Activated gamma-delta T cell treated with anti-CD3 and anti-CD28 coated beads, Interleukin-2, amount 50 U/mL, for 16 hours (primary cell): ENCODE results near the gene PRDM4.
"Not testable (repeated sequence)": the region's sequence is repeated elsewhere in the genome, so short reads cannot be mapped to it uniquely, and the experiment has no call there.

Experiments used
- DNase-seq: peaks from one replicate; pipeline ENCODE4 v3.0.0-alpha.2; 2020; ENCODE audit warnings: low read depth

The PRDM4 gene

GRCh38 chr12:107774349-107775029, 13.6 kb upstream of the PRDM4 start, which contains the start of gene ASCL4:
Gene ASCL4, plus strand, starts transcription at chr12:107774704. Its CDS starts 515 bp downstream, at chr12:107775219.
- no peak for DNase-seq

GRCh38 chr12:107767466-107767865, 6.5 kb upstream of the PRDM4 start:
- no peak for DNase-seq

DNA sequence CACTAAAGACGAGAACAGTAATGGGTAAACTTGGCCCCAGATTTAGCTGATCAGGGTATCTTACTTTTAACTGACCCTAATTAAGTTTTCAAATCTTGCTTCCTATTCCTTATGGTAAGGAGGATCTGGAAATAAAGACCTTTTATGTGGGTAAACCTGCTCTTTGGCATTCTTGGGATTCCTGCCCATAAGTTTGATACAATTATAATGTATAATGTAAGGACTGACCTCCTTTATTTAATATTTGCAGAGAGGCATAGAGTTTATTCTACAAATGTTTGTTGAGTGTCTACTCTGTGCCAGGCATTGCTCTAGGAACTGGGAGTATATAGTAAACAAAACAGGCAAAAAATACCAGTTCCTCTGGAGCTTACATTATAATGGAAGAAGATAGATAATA, 4.4 kb upstream of the PRDM4 start:
- DNase-seq = no peak

DNA sequence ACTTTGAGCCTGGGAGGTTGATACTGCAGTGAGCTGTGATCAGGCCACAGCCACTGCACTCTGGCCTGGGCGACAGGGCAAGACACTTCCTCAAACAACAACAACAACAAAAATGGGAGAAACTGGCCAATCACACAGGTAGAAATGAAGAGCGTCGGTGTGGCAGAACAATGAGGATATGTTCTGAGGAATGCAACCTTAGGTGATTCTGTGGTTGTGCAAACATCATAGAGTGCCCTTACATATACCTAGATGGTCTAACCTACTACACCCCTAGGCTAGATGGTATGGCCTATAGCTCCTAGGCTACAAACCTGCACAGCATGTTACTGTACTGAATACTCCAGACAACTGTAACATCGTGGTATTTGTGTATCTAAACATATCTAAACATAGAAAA, 3.7 kb upstream of the PRDM4 start:
- DNase-seq = no peak

GRCh38 chr12:107762874-107763273, 1.9 kb upstream of the PRDM4 start:
- no peak for DNase-seq

DNA sequence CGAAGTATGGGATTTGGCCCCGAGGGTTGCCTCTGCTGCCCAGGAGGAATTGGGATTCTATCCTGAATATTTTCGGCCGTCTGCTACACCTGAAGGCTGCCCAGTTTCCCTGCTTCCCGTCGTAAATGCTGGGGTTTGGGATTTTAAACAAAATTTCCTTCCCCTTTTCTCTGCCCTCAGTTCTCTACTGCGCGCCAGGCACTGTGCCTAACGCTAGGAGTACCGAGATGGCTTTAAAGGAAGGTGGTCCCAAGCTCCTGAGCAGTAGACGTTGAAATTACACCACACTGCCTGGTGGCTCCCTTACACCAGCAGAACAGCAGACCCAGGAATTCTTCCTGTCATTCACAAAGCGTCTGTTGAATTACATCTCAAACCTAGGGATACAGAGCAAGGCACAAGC, 566 bp upstream of the PRDM4 start:
- DNase-seq = no peak

GRCh38 chr12:107760207-107760808, 629 bp downstream of the PRDM4 start:
- no peak for DNase-seq

DNA sequence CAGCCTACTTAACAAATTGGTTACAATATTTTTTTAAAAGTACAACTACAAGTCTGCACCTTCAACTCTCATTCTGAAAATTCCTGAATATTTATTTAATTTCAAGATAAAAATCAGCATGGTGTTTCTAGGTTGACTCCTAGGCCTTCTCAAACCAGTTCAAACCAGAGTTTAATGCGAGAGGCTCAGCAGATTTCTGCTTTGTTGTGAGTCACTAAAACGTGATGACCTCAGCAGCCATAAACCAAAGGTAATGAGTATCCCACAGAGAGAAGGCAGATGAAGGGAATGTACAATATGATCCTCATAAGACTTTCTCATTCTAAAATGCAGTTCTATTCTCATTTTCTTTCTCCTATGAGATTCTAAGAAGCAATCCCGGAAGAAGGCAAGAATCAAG, 1.5 kb downstream of the PRDM4 start:
- DNase-seq = no peak

DNA sequence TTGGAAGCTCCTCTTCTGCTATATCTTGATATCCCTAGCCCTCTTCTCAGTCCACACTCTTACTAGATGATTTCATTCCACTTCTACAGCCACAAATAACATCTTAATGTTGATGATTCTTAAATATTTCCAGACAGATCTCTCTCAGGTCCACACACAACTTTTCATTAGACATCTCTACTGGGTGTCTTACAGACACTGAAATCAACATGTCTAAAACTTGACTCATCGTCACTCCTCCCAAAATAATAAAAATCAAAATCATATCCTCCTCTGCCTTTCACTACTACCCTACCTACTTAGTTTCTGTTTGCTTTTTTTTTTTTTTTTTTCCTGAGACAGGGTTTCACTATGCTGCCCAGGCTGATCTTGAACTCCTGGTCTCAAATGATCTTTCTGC, 11.9 kb downstream of the PRDM4 start:
- DNase-seq = no peak

DNA sequence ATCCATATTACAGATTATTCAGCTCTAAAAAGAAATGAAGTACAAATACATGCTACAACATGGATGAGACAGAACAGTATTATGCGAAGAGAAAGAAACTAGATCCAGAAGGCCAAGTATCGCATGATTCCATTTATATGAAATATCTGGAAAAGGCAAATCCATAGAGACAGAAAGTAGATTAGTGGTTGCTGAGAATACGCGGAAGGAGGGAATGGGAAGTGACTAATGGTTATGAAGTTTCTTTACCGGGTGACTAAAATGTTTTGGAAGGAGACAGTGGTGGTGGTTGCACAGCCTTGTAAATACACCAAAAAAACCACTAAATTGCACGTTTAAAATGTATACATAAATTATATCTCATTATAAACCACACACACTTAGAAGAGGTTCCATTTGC, 12.5 kb downstream of the PRDM4 start:
- DNase-seq = no peak

- no peak for DNase-seq
Observed at GRCh38 chr12:107736914-107737313, 24.0 kb downstream of the PRDM4 start.

- no peak for DNase-seq
Observed at GRCh38 chr12:107735763-107736162, 25.2 kb downstream of the PRDM4 start.

DNA sequence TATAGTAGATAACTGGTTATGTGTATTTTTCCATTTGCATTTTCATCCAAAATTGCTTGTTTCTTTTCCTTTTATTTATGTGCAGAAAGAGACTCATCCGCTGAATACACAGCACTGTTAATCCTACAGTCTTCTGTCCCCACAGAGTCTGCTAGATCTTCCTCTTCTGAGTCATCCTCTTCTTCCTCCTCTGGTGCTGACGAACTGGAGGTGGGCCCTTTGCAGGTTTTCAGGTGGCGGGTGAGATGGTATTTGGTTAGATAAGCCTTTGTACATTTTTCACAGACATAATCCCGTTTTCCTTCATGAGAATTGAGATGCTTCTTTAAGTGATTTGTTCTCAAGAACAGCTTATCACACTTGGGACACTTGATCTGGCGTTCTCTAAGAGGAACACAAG, 26.8 kb downstream of the PRDM4 start:
- no peak for DNase-seq

- DNase-seq = no peak
Observed at GRCh38 chr12:107732365-107732764, 28.6 kb downstream of the PRDM4 start.

DNA sequence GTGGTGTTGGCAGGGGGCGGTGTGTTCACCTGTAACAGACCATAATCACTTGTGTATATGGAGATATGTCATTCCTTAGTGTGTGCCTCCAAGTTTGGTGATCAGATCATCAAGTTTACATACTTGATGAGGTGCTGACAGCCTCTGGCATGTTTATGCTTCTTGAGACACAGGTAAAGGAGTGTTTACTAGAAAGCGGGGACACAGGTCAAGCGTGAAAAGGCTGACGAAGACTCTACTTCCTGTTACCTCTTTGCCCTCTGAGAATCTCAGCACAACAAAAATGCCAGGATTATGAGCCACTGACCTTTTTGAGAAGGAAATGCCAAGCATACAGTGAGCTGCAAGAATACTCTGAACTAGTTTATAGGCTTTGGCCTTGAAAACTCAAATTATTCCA, 29.6 kb downstream of the PRDM4 start:
- DNase-seq = no peak

DNA sequence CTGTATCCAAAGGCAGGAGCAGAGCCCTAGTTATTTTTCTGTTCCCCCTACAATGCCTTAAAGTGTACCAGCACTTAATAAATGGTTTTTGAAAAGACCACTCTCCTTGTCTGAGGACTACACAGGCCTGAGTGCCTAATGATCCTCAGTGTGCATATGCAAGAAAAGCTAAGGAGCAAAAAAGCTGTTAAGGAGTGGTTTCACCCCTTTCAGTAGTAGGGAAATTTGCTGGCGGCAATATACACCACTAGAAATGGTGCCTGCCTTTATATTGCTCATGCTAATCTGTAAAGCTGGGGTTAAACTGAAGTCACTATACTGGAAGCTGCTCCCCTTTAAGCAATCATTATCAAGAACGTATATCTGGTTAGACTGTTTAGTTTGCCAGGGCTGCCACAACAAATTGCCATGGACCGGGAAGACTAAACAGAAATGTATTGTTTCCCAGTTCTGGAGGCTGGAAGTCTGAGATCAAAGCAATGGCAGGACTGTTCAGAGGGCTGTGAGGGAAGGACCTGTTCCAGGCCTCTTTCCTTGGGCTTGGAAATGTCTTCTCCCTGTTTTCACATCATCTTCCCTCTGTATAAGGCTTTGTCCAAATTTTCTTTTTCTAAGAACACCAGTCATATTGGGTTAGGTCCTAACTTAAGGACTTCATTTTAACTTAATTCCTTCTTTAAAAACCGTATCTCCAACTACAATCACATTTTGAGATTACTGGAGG, 30.2 kb downstream of the PRDM4 start:
- DNase-seq = no peak

- not testable (repeated sequence) for DNase-seq
Observed at GRCh38 chr12:107727742-107728141, 33.2 kb downstream of the PRDM4 start.

DNA sequence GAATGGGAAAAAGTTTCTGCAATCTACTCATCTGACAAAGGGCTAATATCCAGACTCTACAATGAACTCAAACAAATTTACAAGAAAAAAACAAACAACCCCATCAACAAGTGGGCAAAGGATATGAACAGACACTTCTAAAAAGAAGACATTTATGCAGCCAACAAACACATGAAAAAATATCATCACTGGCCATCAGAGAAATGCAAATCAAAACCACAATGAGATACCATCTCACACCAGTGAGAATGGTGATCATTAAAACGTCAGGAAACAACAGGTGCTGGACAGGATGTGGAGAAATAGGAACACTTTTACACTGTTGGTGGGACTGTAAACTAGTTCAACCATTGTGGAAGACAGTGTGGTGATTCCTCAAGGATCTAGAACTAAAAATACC, 33.6 kb downstream of the PRDM4 start:
- not testable (repeated sequence) for DNase-seq

DNA sequence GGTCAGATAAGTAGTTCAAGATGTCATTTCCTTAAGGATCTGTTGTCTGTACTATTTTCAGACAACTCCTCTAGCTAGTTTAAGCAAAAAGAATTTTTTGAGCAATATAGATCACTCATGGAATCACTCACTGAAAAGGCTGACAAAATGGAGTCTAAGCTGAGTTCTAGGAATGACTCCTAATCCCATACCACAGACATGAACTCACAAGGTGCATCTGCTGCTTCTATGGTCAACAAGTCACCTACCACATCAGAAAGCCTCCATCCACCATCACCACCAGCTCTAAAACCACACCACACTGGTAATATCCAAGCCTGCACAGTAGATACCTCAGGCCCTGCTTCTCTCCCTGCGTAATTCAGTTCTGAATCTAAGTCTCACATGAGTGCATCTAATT, 42.3 kb downstream of the PRDM4 start:
- DNase-seq = no peak

- DNase-seq = no peak
Observed at GRCh38 chr12:107715780-107716179, 45.2 kb downstream of the PRDM4 start.

DNA sequence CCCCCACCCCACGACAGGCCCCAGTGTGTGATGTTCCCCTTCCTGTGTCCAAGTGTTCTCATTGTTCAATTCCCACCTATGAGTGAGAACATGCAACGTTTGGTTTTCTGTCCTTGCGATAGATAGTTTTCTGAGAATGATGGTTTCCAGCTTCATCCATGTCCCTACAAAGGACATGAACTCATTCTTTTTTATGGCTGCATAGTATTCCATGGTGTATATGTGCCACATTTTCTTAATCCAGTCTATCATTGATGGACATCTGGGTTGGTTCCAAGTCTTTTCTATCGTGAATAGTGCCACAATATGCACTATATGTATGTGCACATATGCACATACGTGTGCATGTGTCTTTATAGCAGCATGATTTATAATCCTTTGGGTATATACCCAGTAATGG, 55.4 kb downstream of the PRDM4 start:
- DNase-seq = not testable (repeated sequence)

DNA sequence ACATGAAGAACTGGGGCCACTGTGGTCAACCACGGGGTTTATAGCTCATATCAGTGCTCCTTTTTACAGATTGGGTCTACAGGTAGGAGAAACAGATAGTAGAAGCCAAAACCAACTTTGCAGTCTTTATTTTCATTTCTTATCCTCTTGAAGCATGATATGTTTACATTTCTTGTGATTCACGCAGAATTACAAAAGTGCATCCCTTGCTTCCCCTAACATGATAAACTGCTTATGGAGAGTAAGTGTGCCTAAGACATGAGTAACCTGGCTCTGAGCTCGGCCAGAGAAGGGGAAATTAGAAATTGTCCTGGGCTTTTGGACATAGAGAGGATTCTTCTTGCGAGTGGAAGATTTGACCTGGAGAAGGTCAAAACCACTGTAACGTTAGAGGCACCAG, 56.9 kb downstream of the PRDM4 start:
- no peak for DNase-seq

GRCh38 chr12:107702106-107702505, 58.8 kb downstream of the PRDM4 start:
- DNase-seq = no peak
